COLO668 (cell line): ENCODE data around the gene UBA3.

Experiments
- DNase-seq: peaks from one replicate; lab custom pipeline; 2025; ENCODE audit not compliant: unreplicated experiment; lab: John Stamatoyannopoulos, UW

UBA3 gene

DNA sequence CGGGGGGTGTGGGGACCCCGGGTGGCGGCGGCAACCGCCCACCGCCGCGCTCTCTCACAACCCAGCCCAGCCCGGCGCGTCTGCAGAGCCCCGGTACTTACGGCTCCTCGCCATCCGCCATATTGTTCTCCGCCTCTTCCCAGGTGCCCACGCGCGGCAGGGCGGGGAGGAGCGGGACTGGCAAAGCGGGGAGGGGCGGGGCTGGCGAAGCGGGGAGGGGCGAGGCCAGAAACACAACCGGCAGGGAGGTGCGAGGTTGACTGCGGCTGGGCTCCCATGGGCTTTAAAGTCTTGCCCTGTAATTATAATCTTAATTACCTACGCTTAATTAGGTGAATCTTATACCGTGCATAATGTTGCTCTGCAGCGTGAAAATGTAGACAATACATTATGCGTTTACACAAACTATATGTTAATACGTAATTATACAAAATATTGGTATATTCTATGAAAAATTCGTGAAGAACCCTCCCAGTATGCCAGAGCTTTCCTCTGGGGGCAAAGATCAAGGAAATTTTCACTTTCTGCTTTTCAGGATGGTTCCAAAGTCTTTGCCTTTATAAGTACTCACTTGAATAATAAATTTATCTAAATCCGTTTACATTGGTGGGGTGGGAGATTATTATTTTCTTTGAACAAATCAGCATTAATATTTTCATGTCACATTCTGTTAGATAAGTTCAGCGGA, at the start of gene UBA3:
Gene UBA3, minus strand, starts transcription at position 133 of the 688 bp plus-strand sequence. Its CDS starts 12 bp downstream, at position 121.
- peak; percentile 86 for DNase-seq

DNA sequence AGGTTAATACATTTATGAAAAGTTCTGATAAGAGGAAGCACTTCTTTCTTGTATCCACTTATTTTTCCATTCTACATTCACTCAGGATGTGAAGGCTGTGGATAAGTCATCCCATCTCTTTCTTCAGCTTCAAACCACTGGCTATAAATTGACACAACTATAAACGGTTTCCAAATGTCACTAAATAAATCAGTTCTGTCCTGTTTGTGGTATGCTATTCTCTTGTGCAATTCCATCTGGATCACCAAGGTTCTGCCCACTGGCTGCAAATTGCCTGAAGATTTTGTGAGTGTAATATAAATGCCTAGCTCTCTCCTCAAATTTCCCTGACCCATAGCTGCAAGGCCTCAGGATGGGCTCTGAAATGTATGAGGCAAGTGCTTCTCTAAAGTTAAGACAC, 49.4 kb upstream of the UBA3 start:
- DNase-seq, result no peak

DNA sequence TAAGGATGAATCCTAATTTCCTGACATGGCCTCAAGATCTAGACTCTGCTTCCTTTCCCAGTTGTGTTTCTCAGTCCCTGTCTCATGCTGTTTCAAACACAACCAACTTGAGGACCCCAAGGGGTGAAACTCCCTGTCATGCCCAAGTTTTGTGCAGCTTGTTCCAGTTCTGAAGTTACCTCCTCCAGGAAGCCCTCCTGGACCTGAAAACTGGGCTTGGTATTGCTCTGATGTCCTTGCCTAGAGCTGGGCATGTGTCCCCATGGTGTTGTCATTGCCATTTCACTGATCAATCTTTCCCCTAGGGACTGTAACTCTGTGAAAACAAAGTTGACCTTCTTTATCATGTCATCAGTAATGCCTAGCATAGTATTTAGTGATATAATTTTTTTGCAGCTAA, 48.3 kb upstream of the UBA3 start:
- DNase-seq, result no peak

DNA sequence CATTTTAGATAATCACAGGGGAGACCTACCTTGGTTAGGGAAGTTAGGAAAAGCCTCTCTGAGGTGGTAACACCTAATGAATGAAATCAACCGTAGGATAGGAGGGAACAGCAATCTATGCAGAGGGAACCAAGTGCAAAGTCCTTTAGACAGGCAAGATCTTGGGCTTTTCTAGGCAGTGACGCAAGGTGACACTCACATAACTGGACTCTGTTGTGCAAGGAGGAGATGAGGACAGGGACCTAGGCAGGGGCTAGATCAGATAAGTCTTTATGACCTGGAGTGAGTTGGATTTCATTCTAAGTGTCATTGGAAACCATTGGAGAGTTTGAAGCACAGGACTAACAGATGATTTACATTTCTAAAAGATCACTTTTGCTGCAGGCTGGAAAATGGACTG, 46.8 kb upstream of the UBA3 start:
- DNase-seq, result no peak

DNA sequence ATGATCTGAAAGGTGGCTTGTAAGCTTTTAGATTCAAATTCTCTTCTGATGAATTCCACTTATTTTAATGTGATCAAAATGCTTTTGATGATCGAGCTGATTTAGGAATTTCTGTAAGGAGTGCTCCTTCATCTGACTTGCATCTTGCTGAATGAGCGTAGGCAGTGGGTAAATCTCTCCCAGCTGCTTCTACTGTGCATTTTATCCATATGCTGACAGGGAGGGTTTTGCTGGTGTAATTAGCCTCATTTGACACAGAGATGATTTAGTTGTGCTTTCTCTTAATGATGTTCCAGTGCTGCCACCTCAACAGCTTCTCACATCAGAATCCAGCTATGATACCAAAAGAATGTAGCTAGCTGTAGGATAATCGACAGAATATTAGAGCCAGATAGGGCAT, 46.1 kb upstream of the UBA3 start:
- no peak for DNase-seq

DNA sequence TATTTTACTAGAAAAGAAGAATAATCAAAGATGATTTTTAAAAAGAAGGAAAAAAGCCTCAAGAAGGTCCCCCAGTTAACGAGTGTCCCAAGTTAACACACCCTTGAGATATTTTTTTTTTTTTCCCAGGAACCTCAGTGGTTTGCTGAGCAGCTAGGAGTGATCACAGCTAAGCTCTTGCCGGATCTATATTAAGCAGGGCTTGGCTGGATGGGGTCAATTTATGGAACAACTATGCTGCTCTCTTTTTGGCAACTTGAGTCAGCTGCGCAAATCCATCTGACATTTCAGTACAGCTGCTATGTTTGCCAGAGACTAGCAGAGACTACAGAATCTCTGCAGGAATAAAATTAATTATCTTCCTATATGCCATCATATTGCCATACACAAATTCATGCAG, 42.2 kb upstream of the UBA3 start, which contains the start of gene LMOD3:
Gene LMOD3, minus strand, starts transcription at position 193 of the 400 bp plus-strand sequence. CDS start 209 bp downstream, outside the sequence.
- DNase-seq, result no peak

DNA sequence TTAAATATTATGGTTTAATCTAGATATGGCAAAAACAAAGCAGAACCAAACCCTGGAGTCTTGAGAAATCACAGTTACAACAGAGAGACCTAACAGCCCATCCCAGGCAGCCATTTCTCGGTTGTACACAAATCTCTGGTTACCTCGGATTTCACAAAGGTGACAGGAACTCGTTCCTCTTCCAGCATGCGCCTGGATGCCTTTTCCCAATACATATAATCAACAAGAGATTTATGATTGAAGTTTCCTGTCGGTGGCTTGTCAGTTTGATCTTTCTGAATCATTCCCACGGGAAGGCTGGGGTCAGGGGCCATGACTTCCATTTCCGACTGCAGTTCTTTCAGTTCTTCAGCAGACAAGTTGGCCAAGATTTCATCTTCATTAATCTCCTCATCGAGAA, 41.8 kb upstream of the UBA3 start:
- no peak for DNase-seq

DNA sequence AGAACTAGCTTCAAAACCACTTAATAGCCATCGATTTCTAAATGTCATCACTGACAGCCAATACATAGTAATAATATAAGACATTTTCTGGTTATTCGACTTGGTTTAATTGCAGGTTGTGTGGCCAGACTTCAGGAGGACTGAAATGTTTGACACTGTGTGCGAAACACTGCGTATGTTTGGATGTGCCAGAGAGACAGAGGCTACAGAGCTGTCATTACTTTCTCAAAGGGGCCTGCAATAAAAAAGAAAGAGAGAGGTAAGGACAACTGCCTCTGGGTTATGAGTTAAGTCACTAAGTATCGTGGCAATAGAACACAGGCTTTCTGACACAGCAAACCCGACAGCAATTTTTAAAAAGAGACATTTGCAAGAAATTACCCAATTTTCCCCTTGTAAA, 41.3 kb upstream of the UBA3 start:
- no peak for DNase-seq

DNA sequence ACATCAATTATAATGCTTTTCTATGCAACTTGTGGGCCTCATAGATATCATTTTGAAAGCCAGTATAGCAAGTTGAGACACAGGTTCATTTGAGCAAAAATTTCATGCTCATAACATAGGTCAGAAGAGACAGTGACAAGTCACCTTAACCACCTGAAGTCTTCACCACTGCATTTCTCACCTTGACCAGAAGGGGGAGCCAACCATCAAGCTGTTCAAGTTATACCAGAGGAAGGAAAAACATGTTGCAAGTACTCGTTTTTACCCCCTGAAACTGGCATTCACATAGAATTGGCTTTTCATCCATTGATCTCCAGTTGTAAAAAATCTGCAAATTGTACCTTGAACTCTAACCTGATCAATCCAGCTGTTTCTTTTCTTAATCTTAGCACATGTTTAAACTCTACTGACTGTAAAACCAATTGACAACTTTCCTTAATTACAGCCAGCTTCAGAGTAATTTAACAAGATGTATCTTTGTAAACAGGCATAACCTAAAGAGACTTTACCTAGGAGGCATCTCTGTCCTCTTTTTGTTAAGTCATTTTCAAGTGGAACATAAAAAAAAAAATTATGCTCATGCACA, 40.8 kb upstream of the UBA3 start:
- peak; percentile 50 for DNase-seq

DNA sequence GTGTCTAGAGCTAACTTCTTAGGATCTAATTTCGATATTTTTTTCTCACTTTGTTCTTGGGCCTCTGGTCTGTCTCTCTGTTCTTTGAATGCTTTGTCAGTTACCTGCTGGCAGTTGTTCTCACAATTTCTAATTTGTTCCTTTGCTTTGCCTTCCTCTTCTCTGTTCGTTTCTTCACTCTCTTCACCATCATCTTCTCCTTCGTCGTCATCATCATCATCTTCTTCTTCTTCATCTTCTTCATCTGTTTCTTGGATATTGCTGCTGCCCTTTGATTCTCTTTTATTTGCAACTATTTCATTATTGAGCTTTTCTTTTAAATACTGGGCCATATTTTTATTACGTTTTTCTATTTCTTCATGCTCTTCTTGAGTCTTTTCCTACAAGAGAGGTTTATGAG, 39.5 kb upstream of the UBA3 start:
- DNase-seq, result no peak

DNA sequence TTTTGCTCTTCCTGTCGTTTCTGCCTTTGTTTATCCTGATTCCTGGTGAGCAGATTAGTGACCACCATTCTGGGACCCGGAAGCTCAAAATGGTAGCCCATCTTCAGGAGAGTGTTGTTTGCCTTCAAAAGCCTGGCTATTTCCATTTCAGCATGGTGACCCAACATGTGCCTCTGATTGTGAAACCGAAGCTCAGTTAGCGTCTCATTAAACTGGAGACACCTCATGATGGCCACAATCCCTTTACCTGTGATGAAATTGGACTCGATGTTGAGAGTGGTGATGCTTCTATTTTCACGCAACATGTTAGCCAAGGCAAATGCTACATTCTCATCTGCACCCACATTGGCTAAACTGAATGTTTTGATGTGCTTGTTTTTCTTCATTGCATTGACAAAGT, 39.0 kb upstream of the UBA3 start:
- DNase-seq, result no peak

DNA sequence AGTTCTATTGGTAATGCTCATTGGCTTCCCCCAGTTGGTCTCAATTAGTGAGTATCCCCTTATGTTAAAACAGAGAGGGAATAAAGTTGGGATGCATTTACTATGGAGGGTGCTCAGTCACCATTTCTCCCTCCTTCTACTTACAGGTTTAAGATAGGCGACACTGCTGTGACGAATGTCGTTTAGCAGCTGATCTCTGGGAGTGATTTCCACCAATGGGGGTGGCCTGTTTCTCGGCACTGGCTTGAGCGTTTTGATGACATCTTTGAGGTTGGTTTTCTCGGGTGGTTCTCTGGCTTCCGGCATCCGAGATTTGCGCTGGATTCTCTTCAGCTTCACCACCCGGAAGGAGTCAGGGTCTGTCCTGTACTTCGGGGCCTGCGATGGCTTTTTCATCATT, 38.4 kb upstream of the UBA3 start:
- DNase-seq, result no peak

DNA sequence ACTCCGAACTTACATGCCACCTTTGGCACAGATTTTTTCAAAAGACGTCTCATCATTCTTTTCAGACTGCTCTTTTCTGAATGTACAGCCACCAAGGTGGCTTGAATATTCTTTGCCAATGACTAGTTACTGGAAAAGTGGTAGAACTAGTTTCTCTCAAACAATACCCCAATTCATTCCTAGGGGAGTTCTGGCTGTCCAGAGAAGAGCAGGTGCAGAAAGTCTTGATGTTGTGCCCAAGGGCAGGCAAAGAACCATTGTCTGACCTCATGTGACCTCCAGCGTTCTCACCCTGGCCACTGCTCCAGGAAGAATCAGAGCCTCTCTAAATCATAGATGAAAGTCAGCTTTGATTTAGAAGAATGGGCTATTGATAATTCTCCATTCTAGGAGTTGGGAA, 36.7 kb upstream of the UBA3 start:
- no peak for DNase-seq

DNA sequence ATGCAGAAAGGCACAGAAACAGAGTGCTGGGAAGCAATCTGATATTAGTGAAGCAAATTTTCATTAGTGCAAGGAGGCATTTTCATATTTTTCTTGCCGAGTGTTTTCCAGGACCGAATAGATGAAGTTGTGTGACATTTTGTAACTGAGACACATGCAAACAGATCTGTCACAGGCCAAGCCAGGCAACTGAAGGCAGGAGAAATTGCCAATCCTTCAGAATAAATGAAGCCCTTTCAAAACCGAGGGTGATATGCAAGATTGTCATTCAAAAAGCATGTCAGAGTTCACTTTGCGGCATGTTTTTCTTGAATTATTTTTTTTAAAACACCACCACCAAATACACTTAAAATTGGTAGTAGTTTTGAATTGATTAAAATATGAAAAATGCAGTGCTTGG, 36.0 kb upstream of the UBA3 start:
- no peak for DNase-seq

DNA sequence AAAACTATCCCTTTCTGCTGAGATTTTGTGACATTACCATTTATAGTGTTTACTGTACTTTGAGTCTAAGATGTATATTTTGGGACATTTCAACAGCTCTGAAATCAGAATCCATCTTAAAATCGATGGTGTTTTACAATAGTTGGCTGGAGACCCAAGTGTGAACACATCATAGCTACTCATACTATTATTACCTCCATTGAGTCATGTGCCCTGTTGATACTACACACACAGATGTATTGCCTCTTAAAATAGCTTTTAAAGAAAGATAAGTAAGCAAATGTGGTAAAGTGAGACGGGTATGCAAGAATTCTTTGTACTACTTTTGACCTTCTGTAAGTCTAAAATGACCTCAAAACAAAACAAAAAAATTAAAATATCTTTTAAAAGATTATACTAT, 35.6 kb upstream of the UBA3 start:
- no peak for DNase-seq

DNA sequence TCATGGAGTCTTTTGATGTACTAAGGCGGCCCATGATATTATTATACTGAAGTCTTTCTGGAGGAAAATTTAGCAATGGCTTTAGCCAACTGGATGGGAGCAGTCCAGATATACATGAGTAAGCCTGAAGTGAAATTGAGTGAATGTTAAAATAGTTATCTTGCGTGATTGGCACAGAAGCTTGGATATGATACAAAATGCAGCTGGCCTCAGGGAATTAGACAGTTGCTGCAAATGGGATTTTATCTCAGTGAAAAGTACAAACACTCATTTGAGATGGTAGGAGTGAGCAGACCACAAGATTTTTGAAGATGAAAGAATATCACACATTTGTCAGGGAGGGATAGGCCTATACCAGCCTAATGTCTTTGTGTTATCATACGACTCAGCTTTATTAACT, 33.4 kb upstream of the UBA3 start:
- DNase-seq, result no peak

DNA sequence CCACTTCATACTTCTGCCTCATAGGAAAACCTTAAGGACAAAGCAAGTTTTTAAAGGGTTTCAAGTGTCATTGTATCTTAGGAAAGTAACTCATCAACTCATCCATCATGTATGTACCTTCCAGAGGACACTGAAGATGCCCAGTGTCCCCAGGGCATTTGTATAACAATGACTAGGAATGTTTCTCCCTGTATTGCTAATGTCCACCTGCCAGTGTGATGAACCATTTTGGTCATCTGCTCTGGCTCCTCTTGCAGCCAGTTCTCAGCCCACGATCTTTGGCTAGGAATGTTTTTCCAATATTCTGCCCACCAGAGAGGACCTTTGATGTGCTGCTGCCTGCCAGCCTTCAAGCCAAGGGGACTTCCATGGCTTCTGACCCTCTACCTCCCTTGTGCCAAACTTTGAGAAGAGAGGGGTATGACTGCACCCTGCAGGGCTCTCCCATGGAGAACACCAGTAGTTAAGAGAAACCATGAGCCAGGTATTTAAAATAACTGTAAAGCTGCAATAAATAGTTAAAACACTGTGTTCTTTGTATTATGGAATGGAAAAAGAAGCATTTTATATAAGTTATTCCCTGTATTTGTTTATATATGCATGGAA, 30.9 kb upstream of the UBA3 start:
- no peak for DNase-seq

DNA sequence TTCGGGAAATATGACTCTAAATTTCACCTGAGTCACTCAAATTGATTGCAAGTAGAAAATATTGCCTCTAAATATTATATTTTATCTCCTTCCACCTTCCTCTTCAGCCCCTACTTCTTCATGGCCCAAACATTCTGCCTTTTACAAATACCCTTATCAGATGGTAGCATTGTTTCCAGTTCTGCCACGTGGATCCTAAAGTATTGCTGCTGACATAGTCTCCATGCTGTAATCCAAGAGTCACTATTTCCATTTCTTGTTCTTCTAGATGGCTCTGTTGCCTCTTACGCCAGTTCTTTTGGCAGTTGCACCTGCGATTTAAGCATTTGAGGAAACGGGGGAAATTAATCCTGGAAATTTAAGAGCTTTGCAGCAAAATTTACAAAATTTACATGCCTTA, 28.6 kb upstream of the UBA3 start:
- no peak for DNase-seq

DNA sequence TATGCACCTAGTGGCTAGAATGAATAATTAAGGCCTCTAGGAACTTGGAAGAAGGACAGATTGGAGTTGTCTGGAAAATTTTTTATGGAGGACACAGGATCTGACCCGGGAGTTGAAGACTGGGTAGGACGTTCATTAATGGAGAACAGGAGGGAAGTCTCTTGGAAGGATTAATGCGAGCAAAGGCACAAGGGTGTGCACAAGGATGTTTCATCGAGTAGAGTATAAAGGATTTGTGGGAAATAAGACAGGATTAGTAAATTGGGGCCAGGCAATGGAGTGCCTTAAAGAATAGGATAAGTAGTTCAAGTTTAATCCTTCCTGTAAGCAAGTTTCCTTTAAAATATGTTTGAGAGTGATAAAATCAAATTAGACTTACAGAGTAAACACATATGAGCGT, 27.7 kb upstream of the UBA3 start:
- DNase-seq, result no peak

DNA sequence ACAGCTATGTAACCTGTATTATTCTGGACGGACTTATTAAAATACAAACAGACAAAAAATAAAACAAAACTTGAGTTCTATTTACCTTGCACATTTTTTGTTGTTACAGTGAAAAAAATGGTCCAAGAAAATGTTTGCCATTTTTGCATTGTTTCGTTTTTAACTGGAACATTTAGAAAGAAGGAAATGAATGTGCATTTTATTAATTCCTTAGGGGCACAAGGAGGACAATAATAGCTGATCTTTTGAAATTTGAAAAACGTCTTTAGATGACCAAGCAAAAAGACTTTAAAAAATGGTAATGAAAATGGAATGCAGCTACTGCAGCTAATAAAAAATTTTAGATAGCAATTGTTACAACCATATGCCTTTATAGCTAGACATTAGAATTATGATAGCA, 25.2 kb upstream of the UBA3 start:
- DNase-seq, result no peak

DNA sequence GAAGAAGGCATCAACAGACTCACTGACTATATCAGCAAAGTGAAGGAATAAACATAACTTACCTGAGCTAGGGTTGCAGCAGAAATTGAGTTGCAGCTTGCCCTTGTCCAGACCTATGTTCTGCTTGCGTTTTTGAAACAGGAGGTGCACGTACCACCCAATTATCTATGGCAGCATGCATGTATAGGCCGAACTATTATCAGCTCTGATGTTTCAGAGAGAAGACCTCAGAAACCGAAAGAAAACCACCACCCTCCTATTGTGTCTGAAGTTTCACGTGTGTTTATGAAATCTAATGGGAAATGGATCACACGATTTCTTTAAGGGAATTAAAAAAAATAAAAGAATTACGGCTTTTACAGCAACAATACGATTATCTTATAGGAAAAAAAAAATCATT, 24.4 kb upstream of the UBA3 start:
- no peak for DNase-seq

DNA sequence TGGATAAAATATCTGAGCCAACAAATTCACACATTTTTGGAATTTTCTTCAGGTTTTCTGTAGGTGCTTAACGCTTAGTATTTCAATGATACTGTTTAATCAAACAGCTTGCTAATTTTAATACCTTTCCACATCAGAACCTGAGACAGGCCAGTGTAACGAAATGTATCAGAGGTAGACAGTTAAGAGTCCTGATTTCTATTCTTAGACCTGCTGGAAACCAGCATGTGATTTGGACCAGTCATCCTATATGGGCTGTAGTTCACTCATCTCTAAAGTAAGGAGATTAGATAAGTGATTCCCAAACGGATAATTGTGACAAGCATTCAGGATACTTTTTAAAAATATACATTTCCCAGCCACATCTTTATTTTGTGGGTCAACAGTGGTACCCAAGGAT, 23.0 kb upstream of the UBA3 start:
- DNase-seq, result no peak

DNA sequence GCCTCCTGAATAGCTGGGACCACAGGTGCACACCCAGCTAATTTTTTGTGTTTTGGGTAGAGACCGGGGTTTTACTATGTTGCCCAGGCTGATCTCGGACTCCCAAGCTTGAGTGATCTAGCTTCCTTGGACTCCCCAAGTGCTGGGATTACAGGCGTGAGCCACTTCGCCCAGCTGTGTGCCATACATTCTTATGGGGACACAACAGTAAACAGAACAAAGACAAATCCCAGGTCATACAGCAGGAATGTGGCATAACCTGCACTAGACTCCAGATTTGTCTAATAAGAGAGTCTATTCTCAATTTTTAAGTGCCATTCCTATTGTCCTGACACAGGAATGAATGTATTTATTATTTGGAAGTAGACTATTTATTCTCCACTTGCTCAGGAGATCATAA, 22.2 kb upstream of the UBA3 start:
- DNase-seq, result no peak
